ENCODE data around the gene ERC2.

DNA sequence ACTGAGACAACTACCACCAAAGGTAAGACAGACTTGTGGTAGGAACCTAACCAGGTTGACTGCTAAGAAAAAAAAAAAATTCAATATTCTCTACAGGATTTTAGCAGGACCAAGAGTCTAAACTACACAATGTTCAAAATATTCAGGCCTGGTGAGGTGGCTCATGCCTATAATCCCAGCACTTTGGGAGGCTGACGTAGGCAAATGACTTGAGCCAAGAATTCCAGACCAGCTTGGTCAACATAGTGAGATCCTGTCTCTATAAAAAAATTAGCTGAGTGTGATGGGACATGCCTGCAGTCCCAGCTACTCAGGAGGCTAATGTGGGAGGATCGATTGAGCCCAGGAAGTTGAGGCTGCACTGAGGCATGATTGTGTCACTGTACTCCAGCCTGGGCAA, 639.6 kb downstream of the ERC2 start:
- TF ChIP-seq GATA2 (IDR thresholded peaks at IDR 0.05; ENCODE audit: low read depth, low read length): no peak
- no peak for TF ChIP-seq GATA3 (IDR thresholded peaks at IDR 0.05; ENCODE audit: low read depth, low read length)

All from SH-SY5Y (cell line).